ENCODE measurements around the gene ITGAD. TPM values are rescaled to one million over a fixed set of nuclear protein-coding genes. Genes with fewer than 3 reads are reported as not detected.

Gene ITGAD
- total and polyA plus RNA-seq, 2 of the 13 experiments (the other 11 are each of a cell fraction or from before 2014, with no cell fraction given): not detected

DNA sequence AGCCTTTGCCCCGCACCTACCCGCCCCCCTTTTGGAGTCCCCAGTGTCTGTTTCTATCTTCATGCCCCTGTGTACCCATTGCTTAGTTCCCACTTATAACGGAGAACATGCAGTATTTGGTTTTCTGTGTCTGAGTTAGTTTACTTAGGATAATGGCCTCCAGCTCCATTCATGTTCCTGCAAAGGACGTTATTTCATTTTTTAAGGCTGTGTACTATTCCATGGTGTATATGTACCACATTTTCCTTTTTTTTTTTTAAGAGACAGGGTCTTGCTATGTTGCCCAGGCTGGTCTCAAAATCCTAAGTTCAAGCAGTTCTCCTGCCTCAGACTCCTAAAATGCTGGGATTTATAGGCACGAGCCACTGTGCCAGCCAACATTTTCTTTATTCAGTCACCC, 74.7 kb downstream of the ITGAD start:
- Histone ChIP-seq H3K9me3 (ENCODE audit: low read length) (no peaks in the 10 kb centered on the region), H3K27me3 (ENCODE audit: control insufficient read depth in 1 of 2, insufficient read depth in 2 of 2, low read length in 2 of 2) (peaks cover 0 to 7% of the 10 kb centered on the region in 2 experiments; a peak in 1 of 5 replicates), H3K27ac (ENCODE audit: extremely low read length, insufficient read depth, low read length) (no peak overlapping the region), H3K4me3 (replicated peaks in 1 of 3; ENCODE audit: insufficient read depth in 1 of 3, low read depth in 2 of 3, low read length in 3 of 3) (no peak overlapping the region), H2AFZ (ENCODE audit: low read length) (no peak overlapping the region), H3K79me2 (ENCODE audit: insufficient read depth, low read length) (no peaks in the 10 kb centered on the region), H3K36me3 (replicated peaks in 1 of 2; ENCODE audit: control insufficient read depth in 1 of 2, insufficient read depth in 2 of 2, low read length in 2 of 2) (peaks cover 20 to 34% of the 10 kb centered on the region in 2 experiments), H4K20me1 (ENCODE audit: insufficient read depth, low read length) (no peaks in the 10 kb centered on the region), H3K4me1 (ENCODE audit: insufficient read depth, low read length) (peaks cover 18% of the 10 kb centered on the region), H3K9ac (ENCODE audit: insufficient read depth, low read depth, low read length) (no peak overlapping the region), H3K4me2 (ENCODE audit: low read depth, low read length) (no peak overlapping the region)
- no peak for DNase-seq (ENCODE audit: low spot score)
- intact Hi-C loops (cut with micrococcal nuclease; ENCODE audit: unreplicated experiment): no loop called here
- FAIRE-seq: no peak
- no TSS peak for BruUV-seq (replicated peaks)
- in situ Hi-C loops (cut with HindIII; ENCODE audit: extremely low pct_ligation_motif_present, low pct_unique_long_range_greater_than_20kb): no loop called here
- WGBS (ENCODE audit: low lambda C conversion rate): 74% methylated on average over 5 of the region's 5 CpGs
- ATAC-seq: no peak
- ChIA-PET POLR2A (interaction anchor here (0.6 to 2.2 kb wide), 3 partner anchors 8 to 373 kb away, joined by 3 to 6 read pairs (median 5); partner anchors contain the start of genes ARMC5 and VKORC1), CTCF (ENCODE audit: low intra/inter-chr PET ratio, low total read pairs) (no interaction called here)
- TF ChIP-seq ZNF883 (CRISPR knock-in tag; IDR thresholded peaks at IDR 0.05; ENCODE audit: not compliant biosample characterization) (no peak), ZNF446 (CRISPR knock-in tag; IDR thresholded peaks at IDR 0.05) (no peak), CEBPG (CRISPR knock-in tag; IDR thresholded peaks at IDR 0.05) (no peak), TMF1 (CRISPR knock-in tag; IDR thresholded peaks at IDR 0.05; ENCODE audit: low read depth) (no peak), U2AF1 (optimal IDR thresholded peaks at IDR 0.05; ENCODE audit: low read depth, low read length) (no peak), ZSCAN12 (CRISPR knock-in tag; IDR thresholded peaks at IDR 0.05) (no peak)
- TF ChIP-seq, protein P1, sequence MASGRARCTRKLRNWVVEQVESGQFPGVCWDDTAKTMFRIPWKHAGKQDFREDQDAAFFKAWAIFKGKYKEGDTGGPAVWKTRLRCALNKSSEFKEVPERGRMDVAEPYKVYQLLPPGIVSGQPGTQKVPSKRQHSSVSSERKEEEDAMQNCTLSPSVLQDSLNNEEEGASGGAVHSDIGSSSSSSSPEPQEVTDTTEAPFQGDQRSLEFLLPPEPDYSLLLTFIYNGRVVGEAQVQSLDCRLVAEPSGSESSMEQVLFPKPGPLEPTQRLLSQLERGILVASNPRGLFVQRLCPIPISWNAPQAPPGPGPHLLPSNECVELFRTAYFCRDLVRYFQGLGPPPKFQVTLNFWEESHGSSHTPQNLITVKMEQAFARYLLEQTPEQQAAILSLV (CRISPR knock-in tag; IDR thresholded peaks at IDR 0.05; ENCODE audit: borderline replicate concordance): no peak

DNA sequence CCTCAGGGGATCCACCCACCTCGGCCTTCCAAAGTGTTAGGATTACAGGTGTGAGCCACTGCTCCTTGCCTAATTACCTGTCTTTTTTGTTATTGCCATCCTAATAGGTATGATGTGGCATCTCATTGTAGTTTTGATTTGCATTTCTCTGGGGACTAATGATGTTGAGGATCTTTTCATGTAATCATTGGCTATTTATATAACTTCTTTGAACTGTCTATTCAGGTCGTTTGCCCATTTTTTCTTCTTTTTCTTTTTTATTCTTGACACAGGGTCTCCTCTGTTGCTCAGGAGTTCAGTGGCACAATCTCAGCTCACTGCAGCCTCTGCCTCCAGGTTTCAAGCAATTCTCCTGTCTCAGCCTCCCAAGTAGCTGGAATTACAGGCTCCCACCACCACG, 77.5 kb downstream of the ITGAD start:
- no peak for FAIRE-seq
- Histone ChIP-seq H2AFZ (ENCODE audit: low read length) (no peak overlapping the region), H4K20me1 (ENCODE audit: insufficient read depth, low read length) (no peaks in the 10 kb centered on the region), H3K4me1 (ENCODE audit: insufficient read depth, low read length) (peaks cover 40% of the 10 kb centered on the region), H3K36me3 (replicated peaks in 1 of 2; ENCODE audit: control insufficient read depth in 1 of 2, insufficient read depth in 2 of 2, low read length in 2 of 2) (peaks cover 7 to 11% of the 10 kb centered on the region in 2 experiments), H3K9me3 (ENCODE audit: low read length) (no peaks in the 10 kb centered on the region), H3K27ac (ENCODE audit: extremely low read length, insufficient read depth, low read length) (no peak overlapping the region), H3K79me2 (ENCODE audit: insufficient read depth, low read length) (no peaks in the 10 kb centered on the region), H3K9ac (ENCODE audit: insufficient read depth, low read depth, low read length) (no peak overlapping the region), H3K4me2 (ENCODE audit: low read depth, low read length) (no peak overlapping the region), H3K27me3 (ENCODE audit: control insufficient read depth in 1 of 2, insufficient read depth in 2 of 2, low read length in 2 of 2) (peaks cover 0 to 7% of the 10 kb centered on the region in 2 experiments; a peak in 1 of 5 replicates), H3K4me3 (replicated peaks in 1 of 3; ENCODE audit: insufficient read depth in 1 of 3, low read depth in 2 of 3, low read length in 3 of 3) (no peak overlapping the region)
- 46% methylated on average over 3 of the region's 3 CpGs for WGBS (ENCODE audit: low lambda C conversion rate)
- POLR2A ChIA-PET: interaction anchor here (1.1 kb wide), 1 partner anchor 12 kb away, joined by 3 read pairs; no protein-coding TSS in a partner anchor
- no TSS peak for BruUV-seq (replicated peaks)
- intact Hi-C loops (cut with micrococcal nuclease; ENCODE audit: unreplicated experiment): no loop called here
- CTCF ChIA-PET (ENCODE audit: low intra/inter-chr PET ratio, low total read pairs): no interaction called here
- no peak for ATAC-seq
- in situ Hi-C loops (cut with HindIII; ENCODE audit: extremely low pct_ligation_motif_present, low pct_unique_long_range_greater_than_20kb): no loop called here
- no peak for DNase-seq (ENCODE audit: low spot score)
- no peak for TF ChIP-seq NFYC (CRISPR knock-in tag; IDR thresholded peaks at IDR 0.05)
- no peak for TF ChIP-seq SMYD3 (CRISPR knock-in tag; IDR thresholded peaks at IDR 0.05)
- no peak for TF ChIP-seq FOXC1 (CRISPR knock-in tag; IDR thresholded peaks at IDR 0.05; ENCODE audit: borderline replicate concordance)
- TF ChIP-seq ZNF34 (CRISPR knock-in tag; IDR thresholded peaks at IDR 0.05; ENCODE audit: borderline replicate concordance): no peak
- TF ChIP-seq BHLHE40 (IDR thresholded peaks at IDR 0.05; ENCODE audit: low read length): no peak
- TF ChIP-seq ZNF274 (CRISPR knock-in tag; IDR thresholded peaks at IDR 0.05): no peak
- no peak for TF ChIP-seq MLLT10 (CRISPR knock-in tag; IDR thresholded peaks at IDR 0.05)
- TF ChIP-seq AGO1 (IDR thresholded peaks at IDR 0.05; ENCODE audit: low read depth, low read length, poor library complexity, severe bottlenecking): no peak
- TF ChIP-seq REPIN1 (CRISPR knock-in tag; IDR thresholded peaks at IDR 0.05; ENCODE audit: borderline replicate concordance, low read depth): no peak
- TF ChIP-seq, protein P2, sequence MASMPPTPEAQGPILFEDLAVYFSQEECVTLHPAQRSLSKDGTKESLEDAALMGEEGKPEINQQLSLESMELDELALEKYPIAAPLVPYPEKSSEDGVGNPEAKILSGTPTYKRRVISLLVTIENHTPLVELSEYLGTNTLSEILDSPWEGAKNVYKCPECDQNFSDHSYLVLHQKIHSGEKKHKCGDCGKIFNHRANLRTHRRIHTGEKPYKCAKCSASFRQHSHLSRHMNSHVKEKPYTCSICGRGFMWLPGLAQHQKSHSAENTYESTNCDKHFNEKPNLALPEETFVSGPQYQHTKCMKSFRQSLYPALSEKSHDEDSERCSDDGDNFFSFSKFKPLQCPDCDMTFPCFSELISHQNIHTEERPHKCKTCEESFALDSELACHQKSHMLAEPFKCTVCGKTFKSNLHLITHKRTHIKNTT (CRISPR knock-in tag; IDR thresholded peaks at IDR 0.05): no peak
- no peak for TF ChIP-seq RARA (CRISPR knock-in tag; IDR thresholded peaks at IDR 0.05)
- TF ChIP-seq RFX3 (CRISPR knock-in tag; IDR thresholded peaks at IDR 0.05): no peak

Measured in HepG2 (cell line).